ENCODE results near the gene GNAT2. TPM values are rescaled to one million over a fixed set of nuclear protein-coding genes. Genes with fewer than 3 reads are reported as not detected.
A peak's percentile ranks its signal among the peaks of the same experiment; 100 is the strongest.
"Not testable (repeated sequence)": the region's sequence is repeated elsewhere in the genome, so short reads cannot be mapped to it uniquely, and the experiment has no call there.

GNAT2 gene
- total and polyA plus RNA-seq, 3 donors from 2014 or later = 2.8 to 4.1 (median 3.0) TPM

DNA sequence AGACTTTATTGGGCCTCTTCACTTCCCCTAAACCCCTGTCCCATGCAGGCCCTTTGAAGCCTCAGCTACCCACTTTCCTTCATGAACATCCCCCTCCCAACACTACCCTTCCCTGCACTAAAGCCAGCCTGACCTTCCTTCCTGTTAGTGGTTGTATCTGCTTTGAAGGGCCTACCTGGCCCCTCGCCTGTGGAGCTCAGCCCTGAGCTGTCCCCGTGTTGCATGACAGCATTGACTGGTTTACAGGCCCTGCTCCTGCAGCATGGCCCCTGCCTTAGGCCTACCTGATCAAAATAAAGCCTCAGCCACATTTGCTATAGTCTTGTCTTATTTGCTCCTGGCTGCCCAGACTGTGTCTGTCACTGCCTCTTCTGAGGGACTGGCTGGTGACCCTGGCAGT lies 42.0 kb upstream of the GNAT2 start:
- TF ChIP-seq POLR2A (IDR thresholded peaks at IDR 0.05) = no peak
- TF ChIP-seq, protein P1, sequence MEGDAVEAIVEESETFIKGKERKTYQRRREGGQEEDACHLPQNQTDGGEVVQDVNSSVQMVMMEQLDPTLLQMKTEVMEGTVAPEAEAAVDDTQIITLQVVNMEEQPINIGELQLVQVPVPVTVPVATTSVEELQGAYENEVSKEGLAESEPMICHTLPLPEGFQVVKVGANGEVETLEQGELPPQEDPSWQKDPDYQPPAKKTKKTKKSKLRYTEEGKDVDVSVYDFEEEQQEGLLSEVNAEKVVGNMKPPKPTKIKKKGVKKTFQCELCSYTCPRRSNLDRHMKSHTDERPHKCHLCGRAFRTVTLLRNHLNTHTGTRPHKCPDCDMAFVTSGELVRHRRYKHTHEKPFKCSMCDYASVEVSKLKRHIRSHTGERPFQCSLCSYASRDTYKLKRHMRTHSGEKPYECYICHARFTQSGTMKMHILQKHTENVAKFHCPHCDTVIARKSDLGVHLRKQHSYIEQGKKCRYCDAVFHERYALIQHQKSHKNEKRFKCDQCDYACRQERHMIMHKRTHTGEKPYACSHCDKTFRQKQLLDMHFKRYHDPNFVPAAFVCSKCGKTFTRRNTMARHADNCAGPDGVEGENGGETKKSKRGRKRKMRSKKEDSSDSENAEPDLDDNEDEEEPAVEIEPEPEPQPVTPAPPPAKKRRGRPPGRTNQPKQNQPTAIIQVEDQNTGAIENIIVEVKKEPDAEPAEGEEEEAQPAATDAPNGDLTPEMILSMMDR (IDR thresholded peaks at IDR 0.05) = no peak
- Histone ChIP-seq H3K4me3 (no peak overlapping the region), H3K9me3 (no peaks in the 10 kb centered on the region), H3K27me3 (no peaks in the 10 kb centered on the region), H3K4me1 (peaks cover 19% of the 10 kb centered on the region), H3K27ac (no peak overlapping the region), H3K36me3 (ENCODE audit: low read depth, missing control alignments) (no peaks in the 10 kb centered on the region)
- intact Hi-C loops (cut with DNase I; ENCODE audit: low total_unique reads) = no loop called here
- DNase-seq = no peak
- 90 to 92% methylated on average over 2 of the region's 2 CpGs for WGBS, 2 donors

DNA sequence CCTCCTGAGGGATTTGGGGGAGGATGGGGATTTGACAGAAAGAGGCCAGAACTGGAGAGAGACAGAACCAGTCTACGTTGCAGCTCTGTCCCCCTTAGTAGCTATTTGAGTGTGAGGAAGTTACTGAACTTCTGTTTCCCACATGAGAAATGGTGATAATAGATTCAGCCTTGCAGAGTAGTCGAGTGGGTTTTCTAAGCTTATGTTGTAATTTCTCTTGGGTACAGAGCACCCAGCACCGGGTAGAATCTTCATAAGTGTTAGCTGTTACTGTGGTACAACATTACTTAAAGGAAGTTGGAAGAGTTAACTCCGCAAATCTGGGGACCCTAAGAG lies 41.2 kb upstream of the GNAT2 start:
- H3K27ac ChIP-seq; intact Hi-C loops (cut with DNase I; ENCODE audit: low total_unique reads): not testable (repeated sequence)

DNA sequence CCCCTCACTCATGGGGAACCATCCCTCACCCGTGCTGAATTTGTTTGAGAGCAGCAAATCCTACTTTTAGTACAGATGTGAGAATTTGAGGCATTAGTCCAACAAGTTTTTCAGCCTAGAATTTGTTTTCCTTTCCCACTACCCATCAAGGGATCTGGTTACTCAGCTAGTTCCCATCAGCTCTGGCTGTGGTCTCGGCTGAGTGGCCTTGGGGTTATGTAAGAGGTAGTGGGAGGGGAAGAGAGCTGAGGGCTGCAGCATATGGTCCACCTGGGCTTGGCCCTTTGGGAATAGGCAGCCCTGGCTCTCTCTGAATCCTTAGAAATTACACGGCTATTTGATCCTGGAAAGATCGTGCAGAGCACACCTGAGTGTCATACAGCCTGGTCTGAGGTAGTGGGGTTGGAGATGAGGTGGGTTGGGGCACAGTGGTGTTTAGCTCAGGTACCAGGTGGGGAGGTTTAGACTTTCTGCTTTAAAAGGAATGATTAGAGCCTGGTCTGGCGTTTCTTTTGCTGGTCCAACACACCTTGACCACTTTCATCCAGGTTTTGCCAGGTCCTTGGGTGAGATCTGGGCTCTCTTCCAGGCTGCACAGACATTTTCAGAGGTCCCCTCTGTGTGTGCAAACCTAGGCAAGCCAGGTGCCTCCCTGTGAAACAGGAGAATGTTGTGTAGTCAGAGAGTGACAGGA lies 40.7 kb upstream of the GNAT2 start:
- no peak overlapping the region for H3K27ac ChIP-seq
- no peaks in the 10 kb centered on the region for H3K27me3 ChIP-seq
- H3K4me1 ChIP-seq = peaks cover 21% of the 10 kb centered on the region
- WGBS, 2 donors = 51 to 59% methylated on average over 5 of the region's 5 CpGs
- H3K9me3 ChIP-seq = no peaks in the 10 kb centered on the region
- no peak overlapping the region for H3K4me3 ChIP-seq
- peak; percentile 44 for DNase-seq
- no peak for TF ChIP-seq POLR2A (IDR thresholded peaks at IDR 0.05)
- TF ChIP-seq, protein P1 (IDR thresholded peaks at IDR 0.05) = no peak
- intact Hi-C loops (cut with DNase I; ENCODE audit: low total_unique reads) = no loop called here
- no peaks in the 10 kb centered on the region for H3K36me3 ChIP-seq (ENCODE audit: low read depth, missing control alignments)

More for the DNA sequence above, 41.2 kb upstream of the GNAT2 start:
- H3K27me3 ChIP-seq; H3K36me3 ChIP-seq (ENCODE audit: low read depth, missing control alignments); H3K4me3 ChIP-seq; DNase-seq; H3K9me3 ChIP-seq: not testable (repeated sequence)
- WGBS, 2 donors = 70 to 74% methylated on average over 3 to 4 of the region's 4 CpGs
- peaks cover 19% of the 10 kb centered on the region for H3K4me1 ChIP-seq

DNA sequence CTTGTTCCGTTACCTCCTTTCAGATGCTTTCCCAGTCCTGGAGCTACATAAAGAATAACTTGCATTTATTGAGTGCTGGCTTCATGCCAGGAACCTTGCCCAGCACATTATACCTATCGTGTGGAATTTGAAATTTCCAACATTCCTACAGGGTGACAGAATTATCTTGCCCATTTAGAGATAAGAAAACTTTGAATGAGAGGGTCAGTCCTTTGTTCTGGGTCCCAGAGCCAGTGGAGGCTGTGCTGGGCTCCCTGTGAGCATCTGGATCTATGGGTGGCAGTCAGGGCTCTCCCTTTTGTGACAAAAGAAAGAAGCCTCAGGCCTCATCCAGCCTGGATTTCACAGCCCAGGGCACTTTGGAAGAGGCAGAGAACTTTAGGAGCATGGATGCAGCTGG lies 39.7 kb upstream of the GNAT2 start:
- DNase-seq = no peak
- intact Hi-C loops (cut with DNase I; ENCODE audit: low total_unique reads) = no loop called here
- TF ChIP-seq, protein P1 (IDR thresholded peaks at IDR 0.05) = no peak
- no peak for TF ChIP-seq POLR2A (IDR thresholded peaks at IDR 0.05)
- no peaks in the 10 kb centered on the region for H3K9me3 ChIP-seq
- 58 to 66% methylated on average over 2 of the region's 2 CpGs for WGBS, 2 donors
- peaks cover 29% of the 10 kb centered on the region for H3K4me1 ChIP-seq
- H3K36me3 ChIP-seq (ENCODE audit: low read depth, missing control alignments) = no peaks in the 10 kb centered on the region
- H3K27me3 ChIP-seq = no peaks in the 10 kb centered on the region
- H3K27ac ChIP-seq = no peak overlapping the region
- H3K4me3 ChIP-seq = no peak overlapping the region

DNA sequence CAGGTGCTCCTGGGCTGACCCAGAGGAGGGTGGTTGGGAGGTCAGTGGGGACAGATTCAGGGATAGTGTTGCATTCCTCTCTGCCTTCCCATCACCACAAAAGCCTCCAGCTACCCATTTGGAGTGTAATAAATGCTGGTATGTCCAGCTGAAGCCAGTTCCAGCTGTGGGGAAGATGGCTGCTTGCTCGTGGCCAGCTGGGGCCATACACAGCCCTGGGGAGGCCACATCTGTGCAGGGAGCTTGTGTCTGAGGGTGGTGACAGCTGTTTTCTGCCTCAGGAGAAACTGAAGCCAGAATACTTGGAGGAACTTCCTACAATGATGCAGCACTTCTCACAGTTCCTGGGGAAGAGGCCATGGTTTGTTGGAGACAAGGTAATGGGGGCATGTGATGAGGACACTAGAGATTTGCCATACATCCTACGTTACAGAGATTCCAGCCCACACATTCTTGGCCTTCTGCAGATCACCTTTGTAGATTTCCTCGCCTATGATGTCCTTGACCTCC lies 39.2 kb upstream of the GNAT2 start:
- no peak for DNase-seq
- TF ChIP-seq POLR2A (IDR thresholded peaks at IDR 0.05) = no peak
- TF ChIP-seq, protein P1 (IDR thresholded peaks at IDR 0.05) = no peak
- H3K36me3 ChIP-seq (ENCODE audit: low read depth, missing control alignments) = no peaks in the 10 kb centered on the region
- no peak overlapping the region for H3K4me3 ChIP-seq
- H3K27ac ChIP-seq = no peak overlapping the region
- WGBS, 2 donors = 28 to 38% methylated on average over 3 of the region's 3 CpGs
- intact Hi-C loops (cut with DNase I; ENCODE audit: low total_unique reads) = no loop called here
- no peaks in the 10 kb centered on the region for H3K9me3 ChIP-seq
- peaks cover 29% of the 10 kb centered on the region for H3K4me1 ChIP-seq
- H3K27me3 ChIP-seq = no peaks in the 10 kb centered on the region
